Cardiac muscle cell (in vitro differentiated cells and primary cell): ENCODE data around the gene PAQR5. TPM values are rescaled to one million over a fixed set of nuclear protein-coding genes. Genes with fewer than 3 reads are reported as not detected.
"Not testable (repeated sequence)": the region's sequence is repeated elsewhere in the genome, so short reads cannot be mapped to it uniquely, and the experiment has no call there.

Experiments
- DNase-seq, 2 donors: peaks; one replicate each; pipeline versions ENCODE4 v3.0.0 to v3.0.0-alpha.2; 2010 to 2017; ENCODE audit warnings: low read depth in 1 of 2, low spot score in 1 of 2
- H3K27ac ChIP-seq: fragments of 200-600 bp; sonication (generic); 2 replicates; pipeline ENCODE4 v1.5.1; 2016
- H3K27me3 ChIP-seq: fragments of 200-600 bp; sonication (generic); 2 replicates; pipeline ENCODE4 v1.6.0; 2016; ENCODE audit warnings: control low read depth
- H3K36me3 ChIP-seq: fragments of 200-600 bp; sonication (generic); 2 replicates; pipeline ENCODE4 v1.5.1; 2016; ENCODE audit warnings: control low read depth
- H3K4me1 ChIP-seq: fragments of 200-600 bp; sonication (generic); 2 replicates; pipeline ENCODE4 v1.8.1; 2017; ENCODE audit warnings: low read depth, mild to moderate bottlenecking, mixed run types
- H3K4me3 ChIP-seq: fragments of 200-600 bp; sonication (generic); 2 replicates; pipeline ENCODE4 v1.5.1; 2016; ENCODE audit warnings: mild to moderate bottlenecking
- H3K9me3 ChIP-seq: fragments of 200-600 bp; sonication (generic); 2 replicates; pipeline ENCODE4 v1.5.1; 2017; ENCODE audit warnings: low read depth, mild to moderate bottlenecking, control low read depth
- CTCF ChIP-seq: IDR thresholded peaks from 2 replicates; pipeline ENCODE4 v1.5.1; 2012; ENCODE audit warnings: low read depth, mild to moderate bottlenecking, low read length
- polyA plus RNA-seq: library from polyadenylated mRNA; unstranded; fragments of >200 nt; fragmentation: Nextera tagmentation; extraction: Ambion mirVana; gene quantifications from 2 replicates; pipeline ENCODE4 v1.2.1, GENCODE V29; 2016
- total RNA-seq: library from RNA; depleted of rRNA; stranded (reverse); fragments of >200 nt; gene quantifications from 2 replicates; pipeline ENCODE4 v1.2.3, GENCODE V29; 2016

Gene PAQR5
- total and polyA plus RNA-seq, 2 experiments from 2014 or later: 0.18 to 0.39 TPM

DNA sequence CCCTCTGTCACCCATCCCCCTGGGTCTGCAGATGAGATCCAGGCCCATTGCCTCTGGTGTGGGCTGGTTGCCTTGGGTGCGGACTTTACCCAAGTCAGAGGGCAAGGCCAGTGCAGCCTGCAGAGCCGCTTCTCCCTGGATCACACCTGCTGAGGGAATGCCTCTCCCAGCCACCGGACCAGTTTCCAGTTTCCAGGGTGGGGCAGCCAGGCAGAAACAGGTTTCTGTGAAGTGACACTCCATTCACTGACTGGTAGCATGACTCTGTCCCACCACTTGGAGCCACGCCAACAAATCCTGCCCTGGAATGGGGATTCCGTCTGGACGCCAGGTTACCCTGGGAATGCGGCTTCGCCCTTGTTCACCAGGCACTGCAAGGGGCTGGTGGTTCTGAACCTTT, 30.0 kb downstream of the PAQR5 start:
- H3K36me3 ChIP-seq: no peaks in the 10 kb centered on the region
- no peak overlapping the region for H3K27ac ChIP-seq
- no peaks in the 10 kb centered on the region for H3K27me3 ChIP-seq
- no peaks in the 10 kb centered on the region for H3K9me3 ChIP-seq
- no peak overlapping the region for H3K4me3 ChIP-seq
- no peak for DNase-seq
- H3K4me1 ChIP-seq: no peaks in the 10 kb centered on the region
- TF ChIP-seq CTCF: no peak

DNA sequence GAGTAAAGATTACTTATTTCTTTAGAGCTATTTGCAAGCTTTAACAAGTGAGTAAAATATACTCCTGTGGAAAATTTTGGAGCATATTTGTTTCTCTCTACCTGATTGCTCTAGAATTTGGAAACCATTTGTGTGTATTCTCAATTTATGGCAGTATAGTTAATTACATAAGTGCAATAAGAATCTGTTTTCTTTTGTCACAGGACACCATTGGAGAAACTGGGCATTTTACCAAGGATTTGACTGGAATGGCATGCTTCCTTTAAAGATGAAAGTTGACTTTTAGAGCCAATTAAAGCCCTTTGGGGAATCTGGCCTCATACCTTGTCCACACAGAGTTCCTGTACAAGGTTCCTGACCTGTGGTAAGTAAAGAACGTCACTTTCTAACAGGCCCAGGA, 38.4 kb downstream of the PAQR5 start:
- no peak for DNase-seq
- H3K36me3 ChIP-seq: no peaks in the 10 kb centered on the region
- H3K27me3 ChIP-seq: no peaks in the 10 kb centered on the region
- no peaks in the 10 kb centered on the region for H3K9me3 ChIP-seq
- no peak overlapping the region for H3K4me3 ChIP-seq
- no peak overlapping the region for H3K27ac ChIP-seq
- no peaks in the 10 kb centered on the region for H3K4me1 ChIP-seq
- no peak for TF ChIP-seq CTCF

GRCh38 chr15:69338535-69339213, 40.0 kb downstream of the PAQR5 start:
- no peaks in the 10 kb centered on the region for H3K9me3 ChIP-seq
- no peak overlapping the region for H3K27ac ChIP-seq
- no peaks in the 10 kb centered on the region for H3K36me3 ChIP-seq
- no peak for TF ChIP-seq CTCF
- H3K27me3 ChIP-seq: no peaks in the 10 kb centered on the region
- H3K4me1 ChIP-seq: peaks cover 15% of the 10 kb centered on the region
- no peak overlapping the region for H3K4me3 ChIP-seq
- DNase-seq: no peak

GRCh38 chr15:69339214-69339543, 40.5 kb downstream of the PAQR5 start:
- not testable (repeated sequence) for H3K4me3 ChIP-seq, H3K9me3 ChIP-seq, H3K27ac ChIP-seq

DNA sequence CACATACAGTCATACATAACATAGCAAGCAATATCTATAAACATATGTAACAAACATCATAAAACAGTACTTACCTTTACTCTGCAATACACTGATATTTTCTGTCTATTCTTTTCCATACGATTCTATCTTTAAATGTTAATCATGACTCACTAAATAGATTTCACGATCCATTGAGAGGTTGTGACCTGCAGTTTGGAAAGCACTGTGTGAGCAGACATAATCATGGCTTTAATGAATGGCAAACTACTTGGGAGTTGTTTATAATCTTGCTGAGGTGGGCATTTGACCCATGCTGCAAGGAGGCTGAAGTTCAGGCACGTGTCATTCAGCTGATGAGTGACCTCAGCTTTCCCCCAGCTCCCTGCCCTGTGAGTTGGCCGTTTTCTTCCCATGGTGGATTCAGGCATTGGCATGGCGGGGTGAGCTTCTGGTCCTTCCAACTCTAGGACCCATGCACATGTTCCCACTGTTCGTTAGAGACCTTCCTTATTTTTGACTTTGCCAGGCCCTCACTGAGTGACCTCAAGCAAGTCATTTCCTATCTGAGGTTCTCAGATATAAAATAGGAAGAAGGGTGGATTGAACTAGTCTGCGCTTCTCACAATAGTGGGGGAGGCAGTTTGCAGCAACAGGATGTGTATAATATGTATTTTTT, 41.7 kb downstream of the PAQR5 start:
- no peaks in the 10 kb centered on the region for H3K9me3 ChIP-seq
- no peaks in the 10 kb centered on the region for H3K36me3 ChIP-seq
- no peak for DNase-seq
- no peak for TF ChIP-seq CTCF
- H3K4me3 ChIP-seq: no peak overlapping the region
- peaks cover 18% of the 10 kb centered on the region for H3K4me1 ChIP-seq
- H3K27ac ChIP-seq: no peak overlapping the region
- no peaks in the 10 kb centered on the region for H3K27me3 ChIP-seq

More at GRCh38 chr15:69339214-69339543, 40.5 kb downstream of the PAQR5 start:
- DNase-seq, H3K27me3 ChIP-seq, H3K36me3 ChIP-seq: not testable (repeated sequence)
- peaks cover 18% of the 10 kb centered on the region for H3K4me1 ChIP-seq

- no peak for TF ChIP-seq CTCF
- no peaks in the 10 kb centered on the region for H3K36me3 ChIP-seq
- no peak for DNase-seq
- H3K27me3 ChIP-seq: no peaks in the 10 kb centered on the region
- H3K4me1 ChIP-seq: peaks cover 18% of the 10 kb centered on the region
- no peaks in the 10 kb centered on the region for H3K9me3 ChIP-seq
- H3K27ac ChIP-seq: no peak overlapping the region
- H3K4me3 ChIP-seq: no peak overlapping the region
Observed at GRCh38 chr15:69341356-69341755, 42.6 kb downstream of the PAQR5 start.
